Erythroblast (primary cell): ENCODE results near the gene VIPAS39.

Experiments
- GATA1 ChIP-seq: IDR thresholded peaks from 2 replicates; pipeline ENCODE4 v1.6.1; 2011; ENCODE audit warnings: low read depth, mild to moderate bottlenecking, control low read depth, low read length, moderate library complexity
- POLR2A ChIP-seq: IDR thresholded peaks from 2 replicates; pipeline ENCODE4 v1.6.1; 2011; ENCODE audit warnings: mild to moderate bottlenecking, low read length

DNA sequence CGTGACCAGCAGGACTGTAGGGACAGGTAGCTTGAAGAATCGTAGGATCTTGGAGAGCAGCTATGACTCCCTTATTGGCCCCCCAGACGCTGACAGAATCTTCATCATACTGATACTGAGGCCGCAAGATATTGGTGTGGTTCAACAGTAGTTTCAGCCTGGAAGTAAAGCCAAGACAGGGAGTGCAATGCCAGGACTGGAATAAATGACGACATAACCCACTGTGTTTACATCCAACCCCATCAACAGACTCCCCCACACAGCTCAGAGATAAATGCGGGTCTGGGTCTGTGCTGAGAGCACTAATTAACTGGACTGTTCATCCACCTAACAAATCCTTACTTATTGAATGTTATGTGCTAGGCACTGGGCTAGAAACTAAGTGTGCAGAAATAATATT is 50.7 kb downstream of the VIPAS39 start:
- TF ChIP-seq POLR2A: no peak
- TF ChIP-seq GATA1: no peak
